NCI-H128 (cell line): ENCODE measurements around the gene SLC25A5.
A peak's percentile ranks its signal among the peaks of the same experiment; 100 is the strongest.
"Not testable (repeated sequence)": the region's sequence is repeated elsewhere in the genome, so short reads cannot be mapped to it uniquely, and the experiment has no call there.

ENCODE experiments used
- DNase-seq: peaks from one replicate; lab custom pipeline; 2025; ENCODE audit not compliant: unreplicated experiment; lab: John Stamatoyannopoulos, UW

The SLC25A5 gene

DNA sequence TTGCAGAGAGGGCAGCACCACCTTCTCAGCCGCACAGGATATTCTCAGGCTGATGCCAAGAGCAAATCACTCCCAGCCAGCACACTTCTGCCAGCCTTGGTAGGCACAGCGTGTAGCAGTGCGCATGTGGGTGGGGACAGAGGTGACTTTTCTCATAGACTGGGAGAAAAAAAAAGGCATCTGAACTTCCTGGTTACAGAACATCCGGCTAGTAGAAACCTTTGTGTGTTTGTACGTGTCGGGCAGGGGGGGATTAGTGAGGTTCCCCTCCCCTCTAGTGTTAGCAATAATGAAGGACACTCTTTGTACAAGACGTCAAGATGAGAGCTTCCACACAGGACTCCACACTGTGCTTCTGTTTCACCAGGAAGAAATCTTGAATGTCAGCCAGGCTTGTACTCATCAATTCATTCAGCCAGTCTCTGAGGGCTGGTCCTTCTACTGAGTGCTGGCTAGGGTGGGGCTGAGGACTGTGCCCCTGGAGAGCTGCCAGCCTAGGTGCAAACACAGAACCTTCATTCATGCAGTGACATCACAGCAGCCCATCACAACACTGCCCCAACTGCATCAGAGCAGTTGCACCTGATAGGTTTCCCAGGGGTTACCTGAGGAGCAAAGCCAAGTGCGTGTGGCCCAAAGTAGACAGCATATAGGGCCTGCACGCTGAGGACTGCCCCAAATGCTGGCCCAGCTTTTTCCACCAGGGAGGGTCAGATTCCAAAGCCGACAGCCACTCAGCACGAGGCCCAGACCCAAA lies 34.7 kb downstream of the SLC25A5 start:
- peak; percentile 27 for DNase-seq

GRCh38 chrX:119503484-119503861 lies 35.2 kb downstream of the SLC25A5 start:
- DNase-seq: no peak

- DNase-seq: not testable (repeated sequence)
These were observed 36.9 kb downstream of the SLC25A5 start for GRCh38 chrX:119505145-119505544.

DNA sequence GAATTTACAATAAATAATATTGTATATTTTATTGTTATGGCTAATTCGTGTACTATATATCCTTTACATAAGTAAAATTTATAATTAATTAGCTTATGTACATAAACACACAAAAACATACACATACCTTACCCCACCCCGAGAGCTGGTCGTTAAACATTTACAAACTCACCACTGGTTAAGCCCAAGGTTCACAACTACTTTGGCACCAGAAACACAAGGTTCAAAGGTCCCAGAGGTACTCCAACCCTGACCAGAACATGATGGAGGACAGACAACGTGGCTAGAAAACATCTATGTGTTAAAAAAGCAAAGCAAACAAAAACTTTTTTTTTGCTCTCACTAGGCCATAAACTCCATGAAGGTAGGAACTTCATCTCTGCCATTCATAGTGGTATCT lies 37.7 kb downstream of the SLC25A5 start:
- no peak for DNase-seq

GRCh38 chrX:119507206-119507605 lies 39.0 kb downstream of the SLC25A5 start:
- no peak for DNase-seq

- DNase-seq: peak; percentile 48
These were observed 44.0 kb downstream of the SLC25A5 start for GRCh38 chrX:119512146-119512800.

- peak; percentile 17 for DNase-seq
These were observed 48.0 kb downstream of the SLC25A5 start for GRCh38 chrX:119516157-119516702.

- DNase-seq: no peak
These were observed 50.1 kb downstream of the SLC25A5 start for GRCh38 chrX:119518371-119518770.
